ENCODE measurements around the gene HS3ST3A1. TPM values are rescaled to one million over a fixed set of nuclear protein-coding genes. Genes with fewer than 3 reads are reported as not detected.

The HS3ST3A1 gene
- total and polyA plus RNA-seq, 2 of the 4 experiments (the other 2 are of a cell fraction): 8.8 to 9.0 TPM

DNA sequence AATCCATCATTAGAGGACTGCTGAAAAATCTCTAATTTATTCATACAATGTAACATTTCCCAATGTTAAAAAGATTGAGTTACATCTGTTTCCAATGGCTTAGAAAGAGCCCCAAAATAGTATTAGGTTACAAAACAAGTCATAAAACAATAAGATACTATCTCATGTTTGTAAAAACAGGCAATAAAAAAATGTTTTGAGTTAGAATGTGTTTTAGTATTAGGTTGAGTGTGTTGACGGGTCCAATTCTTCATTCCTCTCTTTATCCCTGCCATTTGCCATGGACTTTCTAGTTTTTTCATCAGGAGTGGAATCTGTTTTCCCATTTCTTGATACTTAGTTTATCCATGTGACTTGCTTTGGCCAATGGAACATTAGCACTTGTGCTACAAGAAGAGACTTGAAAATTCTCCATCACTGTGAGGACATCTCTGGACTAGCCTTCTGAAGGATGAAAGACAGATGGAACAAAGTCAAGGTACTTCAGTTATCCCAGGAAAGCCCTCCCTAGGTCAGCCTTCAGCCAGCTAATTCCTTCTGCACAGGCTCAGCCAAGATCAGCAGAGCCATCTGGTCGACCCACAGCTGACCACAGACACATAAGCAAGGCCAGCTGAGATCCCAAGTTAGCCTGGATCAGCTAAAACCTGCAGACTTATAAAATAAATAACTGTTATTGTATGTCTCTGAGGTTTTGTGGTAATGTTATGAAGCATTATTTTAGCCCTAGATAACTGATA is 83.3 kb downstream of the HS3ST3A1 start:
- Histone ChIP-seq H2AK5ac (ENCODE audit: low read depth, low read length) (no peak overlapping the region), H3K4me2 (ENCODE audit: low read depth, low read length) (no peak overlapping the region), H3K9me1 (ENCODE audit: insufficient read depth, low read length) (peaks cover 5% of the 10 kb centered on the region; the same call in 1 of the 2 replicates), H3K4me3 (ENCODE audit: insufficient read depth, low read depth, low read length) (no peak overlapping the region), H4K91ac (ENCODE audit: insufficient read depth, low read depth, low read length) (no peak overlapping the region), H2AK9ac (replicated peaks; ENCODE audit: low read depth, low read length, poor library complexity) (no peak overlapping the region), H3K27ac (ENCODE audit: insufficient read depth, low read length) (no peak overlapping the region), H2AFZ (replicated peaks; ENCODE audit: low read length, poor library complexity) (no peak overlapping the region), H3K56ac (ENCODE audit: extremely low read depth, insufficient read depth, low read length) (no peak overlapping the region), H3K27me3 (ENCODE audit: control insufficient read depth, insufficient read depth, low read length) (no peaks in the 10 kb centered on the region), H2BK120ac (ENCODE audit: low read depth, low read length) (no peak overlapping the region), H3K9ac (ENCODE audit: low read depth, low read length) (no peak overlapping the region), H2BK5ac (ENCODE audit: low read depth, low read length, poor library complexity, severe bottlenecking) (no peak overlapping the region), H3K18ac (ENCODE audit: low read depth, low read length) (no peak overlapping the region), H4K5ac (ENCODE audit: low read depth, low read length) (no peak overlapping the region), H3K79me1 (ENCODE audit: low read depth in 1 of 2, low read length in 2 of 2) (peaks cover 16 to 30% of the 10 kb centered on the region in 2 experiments; a peak in 3 of 4 replicates), H3K9me3 (ENCODE audit: control insufficient read depth, insufficient read depth, low read length) (peaks cover 5% of the 10 kb centered on the region), H3K4me1 (ENCODE audit: control insufficient read depth, insufficient read depth, low read length) (peaks cover 4% of the 10 kb centered on the region; the same call in 1 of the 2 replicates), H3K4ac (ENCODE audit: low read depth, low read length) (no peak overlapping the region), H3K14ac (replicated peaks; ENCODE audit: low read depth, low read length) (no peak overlapping the region), H3K23ac (ENCODE audit: low read depth, low read length) (no peak overlapping the region), H4K20me1 (ENCODE audit: insufficient read depth, low read length) (peaks cover 5% of the 10 kb centered on the region; the same call in 1 of the 2 replicates), H2BK15ac (ENCODE audit: low read depth, low read length) (no peak overlapping the region), H2BK20ac (ENCODE audit: low read depth, low read length) (no peak overlapping the region), H4K8ac (ENCODE audit: low read depth in 2 of 2, low read length in 2 of 2) (no peak overlapping the region), H3K36me3 (ENCODE audit: control insufficient read depth, insufficient read depth, low read length) (peaks cover 3% of the 10 kb centered on the region; the same call in 1 of the 2 replicates)
- TF ChIP-seq MXI1 (IDR thresholded peaks at IDR 0.05; ENCODE audit: borderline replicate concordance, low read depth, low read length) (no peak), SMC3 (IDR thresholded peaks at IDR 0.05; ENCODE audit: low read depth, low read length) (no peak), NFE2L2 (IDR thresholded peaks at IDR 0.05; ENCODE audit: low read depth, low read length) (no peak), RAD21 (IDR thresholded peaks at IDR 0.05; ENCODE audit: low read length) (no peak), ELK1 (IDR thresholded peaks at IDR 0.05; ENCODE audit: borderline replicate concordance, low read depth, low read length) (no peak), RFX5 (IDR thresholded peaks at IDR 0.05; ENCODE audit: low read depth, low read length) (no peak), BHLHE40 (IDR thresholded peaks at IDR 0.05; ENCODE audit: low read depth, low read length) (no peak), CEBPB (IDR thresholded peaks at IDR 0.05; ENCODE audit: low read depth, low read length) (no peak)
- BruUV-seq (replicated peaks): no TSS peak
- dilution Hi-C loops (cut with HindIII; ENCODE audit: low sequenced_read_pairs, unreplicated experiment): no loop called here
- intact Hi-C loops (cut with micrococcal nuclease): no loop called here
- POLR2A ChIA-PET (ENCODE audit: unreplicated experiment): no interaction called here
- CTCF ChIA-PET: interaction anchor here (0.7 kb wide), 1 partner anchor 523 kb away, joined by 3 read pairs; no protein-coding TSS in a partner anchor
- DNase-seq (peak; percentile 89), ATAC-seq (ENCODE audit: low read depth) (peak; percentile 62)
- no CpG with 5 or more reads among the region's 2 CpGs for WGBS, 2 experiments (ENCODE audit: extremely low coverage in 2 of 2, insufficient read length in 1 of 2)
- in situ Hi-C loops (cut with MboI; ENCODE audit: low sequenced_read_pairs): no loop called here
